ENCODE results near the gene PHF2. TPM values are rescaled to one million over a fixed set of nuclear protein-coding genes. Genes with fewer than 3 reads are reported as not detected.

The PHF2 gene
- total RNA-seq, 1 experiment from 2014 or later: 22.6 TPM

- DNase-seq (ENCODE audit: low read depth): no peak
These were observed 76.5 kb downstream of the PHF2 start for GRCh38 chr9:93652604-93653592.

GRCh38 chr9:93653760-93654159 lies 77.4 kb downstream of the PHF2 start:
- DNase-seq (ENCODE audit: low read depth): no peak

GRCh38 chr9:93654351-93654961 lies 78.1 kb downstream of the PHF2 start:
- DNase-seq (ENCODE audit: low read depth): no peak

GRCh38 chr9:93655621-93656425 lies 79.4 kb downstream of the PHF2 start:
- no peak for DNase-seq (ENCODE audit: low read depth)

GRCh38 chr9:93656426-93657239 lies 80.2 kb downstream of the PHF2 start:
- DNase-seq (ENCODE audit: low read depth): no peak

- DNase-seq (ENCODE audit: low read depth): no peak
These were observed 81.1 kb downstream of the PHF2 start for GRCh38 chr9:93657331-93658111.

- no peak for DNase-seq (ENCODE audit: low read depth)
These were observed 82.0 kb downstream of the PHF2 start for GRCh38 chr9:93658184-93658925.

GRCh38 chr9:93659044-93659836 lies 82.9 kb downstream of the PHF2 start:
- DNase-seq (ENCODE audit: low read depth): no peak

GRCh38 chr9:93659837-93660177 lies 83.4 kb downstream of the PHF2 start:
- no peak for DNase-seq (ENCODE audit: low read depth)

GRCh38 chr9:93660352-93661046 lies 84.1 kb downstream of the PHF2 start:
- no peak for DNase-seq (ENCODE audit: low read depth)

- no peak for DNase-seq (ENCODE audit: low read depth)
These were observed 85.2 kb downstream of the PHF2 start for GRCh38 chr9:93661591-93661990.

GRCh38 chr9:93662016-93662638 lies 85.7 kb downstream of the PHF2 start:
- no peak for DNase-seq (ENCODE audit: low read depth)

GRCh38 chr9:93662952-93663572 lies 86.7 kb downstream of the PHF2 start:
- no peak for DNase-seq (ENCODE audit: low read depth)

GRCh38 chr9:93663877-93664548 lies 87.6 kb downstream of the PHF2 start:
- DNase-seq (ENCODE audit: low read depth): no peak

- no peak for DNase-seq (ENCODE audit: low read depth)
These were observed 88.3 kb downstream of the PHF2 start for GRCh38 chr9:93664549-93665120.

- DNase-seq (ENCODE audit: low read depth): no peak
These were observed 88.8 kb downstream of the PHF2 start for GRCh38 chr9:93665128-93665636.
